Cerebellar cortex (tissue), 1 donor: ENCODE measurements around the gene KRT26.
"Not testable (repeated sequence)": the region's sequence is repeated elsewhere in the genome, so short reads cannot be mapped to it uniquely, and the experiment has no call there.

Experiments used
- DNase-seq: peaks from one replicate; pipeline ENCODE4 v3.0.0-alpha.2; 2015; ENCODE audit warnings: low spot score

Gene KRT26, protein sequence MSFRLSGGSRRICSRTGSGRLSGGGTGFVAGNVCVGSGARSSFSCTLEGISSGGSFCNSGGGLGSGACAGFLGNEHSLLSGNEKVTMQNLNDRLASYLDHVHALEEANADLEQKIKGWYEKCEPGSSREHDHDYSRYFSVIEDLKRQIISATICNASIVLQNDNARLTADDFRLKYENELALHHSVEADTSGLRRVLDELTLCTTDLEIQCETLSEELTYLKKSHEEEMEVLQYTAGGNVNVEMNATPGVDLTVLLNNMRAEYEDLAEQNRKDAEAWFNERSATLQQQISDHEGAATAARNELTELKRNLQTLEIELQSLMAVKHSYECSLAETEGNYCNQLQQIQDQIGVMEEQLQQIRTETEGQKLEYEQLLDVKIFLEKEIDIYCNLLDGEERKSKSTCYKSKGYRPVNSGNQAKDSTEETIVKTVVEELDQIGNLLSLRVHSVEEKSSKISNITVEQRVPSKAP

GRCh38 chr17:40772101-40772500 is at the start of gene KRT26:
Gene KRT26, minus strand, starts transcription at chr17:40772201. Its CDS starts 88 bp downstream, at chr17:40772113.
- DNase-seq = no peak

DNA sequence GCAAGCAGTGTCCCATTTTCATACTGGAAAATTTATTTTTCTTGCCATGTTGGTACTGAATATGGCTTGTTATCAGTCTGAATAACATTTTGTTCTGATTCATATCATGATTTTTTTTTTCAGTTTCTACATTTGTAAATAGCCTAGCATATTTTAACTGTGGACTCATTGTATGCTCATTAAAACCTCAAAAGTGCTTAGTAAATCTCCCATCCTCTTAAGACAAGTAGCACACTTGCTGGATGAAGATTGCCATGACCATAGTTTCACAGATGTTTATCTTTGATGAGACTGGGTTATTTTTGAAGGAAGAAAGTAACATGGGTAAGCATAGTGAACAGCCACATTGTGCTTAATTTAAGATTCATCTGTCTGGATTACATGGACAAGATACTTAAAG is 49.5 kb upstream of the KRT26 start:
- DNase-seq = no peak

- no peak for DNase-seq
Measured at GRCh38 chr17:40820228-40820838, 48.3 kb upstream of the KRT26 start.

GRCh38 chr17:40819528-40820125 is 47.6 kb upstream of the KRT26 start:
- peak; percentile 19 for DNase-seq

GRCh38 chr17:40818733-40819527 is 46.9 kb upstream of the KRT26 start:
- peak; percentile 77 for DNase-seq

DNA sequence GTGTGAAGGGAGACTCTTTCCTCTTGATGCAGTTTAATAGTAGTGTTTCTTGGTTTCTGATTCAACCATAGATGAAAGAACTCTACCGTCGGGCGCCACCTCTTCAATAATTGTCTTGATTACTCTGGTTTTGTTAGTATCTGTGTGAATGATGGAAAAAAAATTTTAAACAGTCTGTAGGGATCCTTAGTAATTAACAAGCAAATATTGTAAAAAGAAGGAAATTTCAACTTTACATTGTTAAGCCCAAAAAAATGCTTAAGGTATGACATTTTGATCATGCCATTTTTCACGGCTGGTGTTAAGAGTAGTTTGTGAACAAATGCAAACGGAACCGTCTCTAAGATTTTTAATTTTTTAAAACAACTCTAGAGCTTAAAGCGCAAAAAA is 46.3 kb upstream of the KRT26 start:
- peak; percentile 3 for DNase-seq

GRCh38 chr17:40817103-40817682 is 45.2 kb upstream of the KRT26 start:
- DNase-seq = no peak

- no peak for DNase-seq
Measured at GRCh38 chr17:40816569-40816968, 44.6 kb upstream of the KRT26 start.

- no peak for DNase-seq
Measured at GRCh38 chr17:40815381-40815780, 43.4 kb upstream of the KRT26 start.

- DNase-seq = not testable (repeated sequence)
Measured at GRCh38 chr17:40814657-40815056, 42.7 kb upstream of the KRT26 start.

DNA sequence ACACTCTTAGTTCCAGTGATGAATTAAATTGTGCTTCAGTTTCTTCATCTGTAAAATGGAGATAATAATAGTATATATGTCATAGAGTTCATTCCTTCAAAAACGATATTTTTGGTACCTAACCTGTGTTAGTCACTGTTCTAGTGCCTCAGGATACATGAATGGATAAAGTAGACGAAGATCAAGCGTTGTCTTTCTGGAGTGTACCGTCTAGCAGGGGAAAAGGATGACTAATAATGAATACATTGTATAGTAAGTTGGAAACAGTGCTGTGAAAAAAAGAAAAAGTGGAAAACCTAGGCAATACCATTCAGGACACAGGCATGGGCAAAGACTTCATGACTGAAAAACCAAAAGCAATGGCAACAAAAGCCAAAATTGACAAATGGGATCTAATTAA is 41.8 kb upstream of the KRT26 start:
- DNase-seq = no peak

DNA sequence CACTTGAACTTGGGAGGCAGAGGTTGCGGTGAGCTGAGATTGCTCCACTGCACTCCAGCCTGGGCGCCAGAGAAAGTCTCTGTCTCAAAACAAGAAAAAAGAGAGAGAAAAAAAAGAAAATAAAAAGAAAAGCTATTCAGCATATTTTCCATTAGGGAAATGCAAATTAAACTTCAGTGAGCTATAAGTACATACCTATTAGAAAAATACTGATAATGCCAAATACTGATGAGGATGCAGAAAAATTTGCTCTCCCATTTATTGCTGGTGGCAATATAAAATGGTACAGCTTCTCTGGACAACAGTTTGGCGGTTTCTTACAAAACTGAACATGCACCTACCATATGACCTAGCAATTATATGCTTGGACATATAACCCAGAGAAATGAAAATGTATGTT is 40.6 kb upstream of the KRT26 start:
- DNase-seq = no peak

GRCh38 chr17:40810494-40810893 is 38.5 kb upstream of the KRT26 start:
- no peak for DNase-seq

GRCh38 chr17:40809721-40810421 is 37.9 kb upstream of the KRT26 start:
- no peak for DNase-seq

DNA sequence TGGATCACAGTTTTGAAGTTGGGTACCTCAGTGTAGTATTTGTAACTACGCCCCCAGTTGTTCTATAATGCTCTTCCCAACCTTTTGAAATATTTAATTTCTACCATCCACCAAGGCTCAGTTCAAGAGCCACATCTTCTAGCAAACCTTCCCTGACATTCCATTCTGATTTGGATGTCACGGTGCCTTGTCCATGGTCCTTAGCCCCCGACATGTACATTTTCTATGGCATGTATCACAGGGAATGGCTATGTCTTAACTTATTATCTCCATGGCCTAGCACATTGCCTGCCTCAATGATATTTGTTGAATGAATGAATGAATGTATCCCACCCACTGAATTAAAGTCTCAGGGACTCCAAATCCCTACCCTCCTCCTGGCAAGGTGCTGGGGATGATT is 34.1 kb upstream of the KRT26 start:
- DNase-seq = no peak

- DNase-seq = peak; percentile 77
Measured at GRCh38 chr17:40803617-40804082, 31.6 kb upstream of the KRT26 start.

- no peak for DNase-seq
Measured at GRCh38 chr17:40801157-40801556, 29.2 kb upstream of the KRT26 start.

DNA sequence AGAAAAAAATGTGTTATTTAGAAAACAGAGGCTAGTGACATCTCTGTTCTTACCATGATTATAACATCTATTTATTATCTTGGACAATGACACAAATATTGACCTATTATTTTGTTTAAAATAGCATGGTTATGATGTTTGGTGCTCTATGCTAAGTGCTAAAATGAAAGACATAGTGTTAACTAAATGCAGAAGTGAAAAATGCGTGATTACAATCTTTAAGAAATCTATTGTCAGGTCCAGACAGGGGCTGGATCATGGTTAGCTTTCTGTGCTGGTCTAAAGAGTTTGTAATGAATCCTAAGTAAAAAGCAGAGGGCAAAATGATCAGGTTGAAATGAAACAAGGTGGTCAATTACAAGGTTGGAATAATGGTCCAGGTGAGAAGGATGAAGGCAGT is 28.4 kb upstream of the KRT26 start:
- no peak for DNase-seq

GRCh38 chr17:40799859-40800258 is 27.9 kb upstream of the KRT26 start, which contains the start of gene KRT28:
Gene KRT28, minus strand, starts transcription at chr17:40799959. Its CDS starts 66 bp downstream, at chr17:40799893.
- DNase-seq = no peak

GRCh38 chr17:40796846-40797245 is 24.8 kb upstream of the KRT26 start:
- no peak for DNase-seq
